Measurements from ENCODE around the gene LDLR.
A peak's percentile ranks its signal among the peaks of the same experiment; 100 is the strongest.
"Not testable (repeated sequence)": the region's sequence is repeated elsewhere in the genome, so short reads cannot be mapped to it uniquely, and the experiment has no call there.

LDLR gene

DNA sequence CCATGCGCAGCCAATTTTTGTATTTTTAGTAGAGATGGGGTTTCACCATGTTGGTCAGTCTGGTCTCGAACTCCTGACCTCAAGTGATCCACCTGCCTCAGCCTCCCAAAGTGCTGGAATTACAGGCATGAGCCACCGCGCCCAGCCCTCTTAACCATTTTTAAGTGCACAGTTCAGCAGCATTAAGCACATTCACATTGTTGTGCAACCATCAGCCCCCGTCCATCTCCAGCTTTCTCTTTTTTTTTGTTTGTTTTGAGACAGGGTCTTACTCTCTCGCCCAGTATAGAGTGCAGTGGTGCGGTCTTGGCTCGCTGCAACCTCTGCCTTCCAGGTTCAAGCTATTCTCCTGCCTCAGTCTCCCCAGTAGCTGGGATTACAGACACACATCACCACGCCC is 12.5 kb upstream of the LDLR start:
- DNase-seq = not testable (repeated sequence)

DNA sequence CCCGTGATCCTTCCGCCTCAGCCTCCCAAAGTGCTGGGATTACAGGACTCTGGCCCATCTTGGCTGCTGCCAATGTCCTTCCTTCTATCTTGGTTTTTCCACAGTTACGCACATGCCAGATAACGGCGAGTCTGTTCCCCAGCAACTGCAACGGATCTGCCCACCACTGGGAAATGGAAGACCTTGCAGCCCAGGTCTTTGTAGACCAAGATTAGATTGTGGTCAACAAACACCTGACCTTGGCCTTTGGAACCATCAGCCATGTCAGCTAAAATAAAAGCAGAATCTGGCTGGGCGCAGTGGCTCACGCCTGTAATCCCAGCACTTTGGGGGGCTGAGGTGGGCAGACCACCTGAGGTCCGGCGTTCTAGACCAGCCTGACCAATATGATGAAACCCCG is 10.4 kb upstream of the LDLR start:
- no peak for DNase-seq

DNA sequence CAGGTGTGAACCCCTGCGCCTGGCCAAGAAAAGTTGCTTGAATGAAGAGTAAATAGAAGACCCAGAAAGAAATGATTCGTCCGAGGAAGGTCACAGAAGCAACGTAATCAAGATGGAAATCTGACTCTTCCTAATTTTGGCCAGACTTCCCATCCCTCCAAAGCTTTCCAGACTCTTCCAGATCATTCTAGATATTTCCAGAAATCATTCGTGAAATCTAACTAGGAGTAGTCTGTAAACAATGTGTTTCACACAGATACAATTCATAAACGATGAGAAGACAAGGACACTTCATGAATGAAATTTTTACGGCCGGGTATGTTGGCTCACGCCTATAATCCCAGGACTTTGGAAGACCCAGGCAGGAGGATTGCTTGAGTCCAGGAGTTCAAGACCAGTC is 9.3 kb upstream of the LDLR start:
- no peak for DNase-seq

DNA sequence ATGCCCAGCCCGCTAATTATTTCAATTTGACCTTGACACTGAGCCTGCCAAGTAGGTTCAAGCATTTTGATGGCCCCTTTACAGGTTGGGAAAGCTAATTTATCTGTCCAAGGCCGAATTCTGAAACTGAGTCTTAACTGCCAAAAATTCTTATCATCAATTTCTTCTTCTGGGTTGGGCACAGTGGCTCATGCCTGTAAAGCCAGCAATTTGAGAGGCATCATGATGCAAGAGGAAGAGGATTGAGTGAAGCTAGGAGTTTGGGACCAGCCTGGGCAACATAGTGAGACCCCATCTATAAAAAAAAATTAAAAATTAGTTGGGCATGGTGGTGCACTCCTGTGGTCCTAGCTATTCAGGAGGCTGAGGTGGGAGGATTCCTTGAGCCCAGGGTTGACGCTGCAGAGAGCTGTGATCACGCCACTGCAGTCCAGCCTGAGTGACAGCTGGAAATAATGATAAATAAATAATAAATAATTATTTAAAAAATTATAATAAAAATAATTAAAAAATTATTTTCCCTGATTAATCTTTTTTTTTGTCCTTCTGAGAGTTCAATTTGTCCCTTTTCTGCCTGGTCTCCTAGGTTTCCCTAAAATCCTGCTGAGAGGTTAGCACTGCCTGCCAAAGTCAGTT is 1.3 kb upstream of the LDLR start:
- DNase-seq = no peak

DNA sequence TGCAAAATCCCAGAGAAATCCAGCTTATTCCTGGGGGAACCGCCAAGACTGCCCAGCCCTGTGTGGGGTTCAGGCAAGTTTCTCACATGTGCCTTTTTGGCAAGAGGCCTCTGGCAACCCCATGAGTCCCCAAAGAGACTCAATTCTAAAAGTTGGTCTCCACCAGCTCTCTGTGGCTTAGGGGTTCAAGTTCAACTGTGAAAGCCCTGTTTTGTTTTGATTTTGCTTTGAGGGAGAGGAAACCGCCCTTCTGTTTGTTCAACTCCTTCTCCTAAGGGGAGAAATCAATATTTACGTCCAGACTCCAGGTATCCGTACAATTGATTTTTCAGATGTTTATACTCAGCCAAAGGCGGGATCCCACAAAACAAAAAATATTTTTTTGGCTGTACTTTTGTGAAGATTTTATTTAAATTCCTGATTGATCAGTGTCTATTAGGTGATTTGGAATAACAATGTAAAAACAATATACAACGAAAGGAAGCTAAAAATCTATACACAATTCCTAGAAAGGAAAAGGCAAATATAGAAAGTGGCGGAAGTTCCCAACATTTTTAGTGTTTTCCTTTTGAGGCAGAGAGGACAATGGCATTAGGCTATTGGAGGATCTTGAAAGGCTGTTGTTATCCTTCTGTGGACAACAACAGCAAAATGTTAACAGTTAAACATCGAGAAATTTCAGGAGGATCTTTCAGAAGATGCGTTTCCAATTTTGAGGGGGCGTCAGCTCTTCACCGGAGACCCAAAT is 583 bp upstream of the LDLR start:
- DNase-seq = peak; percentile 25

DNA sequence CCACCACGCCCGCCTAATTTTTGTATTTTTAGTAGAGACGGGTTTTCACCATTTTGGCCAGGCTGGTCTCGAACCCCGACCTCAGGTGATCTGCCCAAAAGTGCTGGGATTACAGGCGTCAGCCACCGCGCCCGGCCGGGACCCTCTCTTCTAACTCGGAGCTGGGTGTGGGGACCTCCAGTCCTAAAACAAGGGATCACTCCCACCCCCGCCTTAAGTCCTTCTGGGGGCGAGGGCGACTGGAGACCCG is 676 bp downstream of the LDLR start:
- not testable (repeated sequence) for DNase-seq

DNA sequence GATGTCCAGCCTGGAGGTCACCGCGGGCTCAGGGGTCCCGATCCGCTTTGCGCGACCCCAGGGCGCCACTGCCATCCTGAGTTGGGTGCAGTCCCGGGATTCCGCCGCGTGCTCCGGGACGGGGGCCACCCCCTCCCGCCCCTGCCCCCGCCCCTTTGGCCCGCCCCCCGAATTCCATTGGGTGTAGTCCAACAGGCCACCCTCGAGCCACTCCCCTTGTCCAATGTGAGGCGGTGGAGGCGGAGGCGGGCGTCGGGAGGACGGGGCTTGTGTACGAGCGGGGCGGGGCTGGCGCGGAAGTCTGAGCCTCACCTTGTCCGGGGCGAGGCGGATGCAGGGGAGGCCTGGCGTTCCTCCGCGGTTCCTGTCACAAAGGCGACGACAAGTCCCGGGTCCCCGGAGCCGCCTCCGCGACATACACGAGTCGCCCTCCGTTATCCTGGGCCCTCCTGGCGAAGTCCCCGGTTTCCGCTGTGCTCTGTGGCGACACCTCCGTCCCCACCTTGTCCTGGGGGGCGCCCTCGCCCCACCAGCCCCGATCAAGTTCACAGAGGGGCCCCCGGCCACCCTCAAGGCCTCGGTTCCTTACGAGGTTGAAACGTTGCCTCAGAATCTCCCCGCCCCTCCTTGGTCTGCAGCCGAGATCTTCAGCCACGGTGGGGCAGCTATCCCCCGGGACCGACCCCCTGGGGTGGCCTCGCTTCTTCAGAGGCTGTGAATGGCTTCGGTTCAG is 1.2 kb downstream of the LDLR start:
- DNase-seq = peak; percentile 94

DNA sequence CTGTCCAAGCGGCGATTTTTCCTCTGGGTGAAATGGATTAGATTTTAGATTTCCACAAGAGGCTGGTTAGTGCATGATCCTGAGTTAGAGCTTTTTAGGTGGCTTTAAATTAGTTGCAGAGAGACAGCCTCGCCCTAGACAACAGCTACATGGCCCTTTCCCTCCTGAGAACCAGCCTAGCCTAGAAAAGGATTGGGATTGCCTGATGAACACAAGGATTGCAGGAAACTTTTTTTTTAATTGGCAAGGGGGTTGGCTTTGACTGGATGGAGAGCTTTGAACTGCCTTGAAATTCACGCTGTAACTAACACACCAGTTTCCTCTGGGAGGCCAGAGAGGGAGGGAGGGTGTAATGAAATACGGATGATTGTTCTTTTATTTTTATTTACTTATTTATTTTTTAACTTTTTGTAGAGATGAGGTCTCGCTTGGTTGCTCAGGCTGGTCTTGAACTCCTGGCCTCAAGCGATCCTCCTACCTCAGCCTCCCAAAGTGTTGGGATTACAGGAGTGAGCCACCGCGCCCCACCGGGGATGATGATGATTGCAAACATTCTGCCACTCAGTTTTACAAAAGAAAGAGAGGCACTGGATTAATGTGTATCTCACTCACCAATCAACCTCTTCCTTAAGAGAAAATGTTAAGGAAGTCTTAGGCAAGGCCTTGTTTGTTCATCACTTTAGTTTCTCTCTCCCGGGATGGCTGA is 1.9 kb downstream of the LDLR start:
- DNase-seq = peak; percentile 4

DNA sequence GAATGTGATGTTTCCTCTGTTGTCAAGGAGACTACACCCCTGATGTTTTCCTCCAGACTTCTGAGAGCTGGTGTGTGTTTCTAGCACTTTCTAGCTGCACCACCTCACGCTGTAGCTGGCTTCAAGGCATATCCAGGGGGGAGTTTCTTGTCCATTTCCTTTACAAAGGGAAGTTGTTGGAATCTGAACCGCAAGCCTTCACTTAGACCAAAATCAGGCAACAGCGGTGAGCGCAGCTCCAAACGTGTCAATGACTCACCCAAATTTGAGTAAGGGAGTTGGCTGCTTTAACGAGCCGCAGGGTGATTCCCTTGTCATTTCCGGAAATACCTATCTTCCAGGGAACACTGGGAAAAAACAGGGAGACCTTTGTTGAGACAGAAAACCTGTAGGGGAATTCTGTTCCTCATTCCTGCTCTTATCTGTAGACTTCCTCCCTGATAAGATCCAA is 2.5 kb downstream of the LDLR start:
- no peak for DNase-seq

DNA sequence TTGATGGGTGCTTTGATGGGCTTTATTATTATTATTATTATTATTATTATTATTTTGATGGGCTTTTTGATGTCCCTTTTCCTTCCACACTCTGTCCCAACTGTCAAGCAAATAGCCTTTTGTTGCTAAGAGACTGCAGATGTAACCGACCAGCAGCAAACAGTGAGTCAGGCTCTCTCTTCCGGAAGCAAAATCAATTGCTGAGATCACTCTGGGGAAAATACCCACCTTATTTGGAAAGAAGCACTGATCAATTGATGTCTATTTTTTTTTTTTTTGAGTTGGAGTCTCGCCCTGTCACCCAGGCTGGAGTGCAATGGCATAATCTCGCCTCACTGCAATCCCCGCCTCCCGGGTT is 2.9 kb downstream of the LDLR start:
- no peak for DNase-seq

DNA sequence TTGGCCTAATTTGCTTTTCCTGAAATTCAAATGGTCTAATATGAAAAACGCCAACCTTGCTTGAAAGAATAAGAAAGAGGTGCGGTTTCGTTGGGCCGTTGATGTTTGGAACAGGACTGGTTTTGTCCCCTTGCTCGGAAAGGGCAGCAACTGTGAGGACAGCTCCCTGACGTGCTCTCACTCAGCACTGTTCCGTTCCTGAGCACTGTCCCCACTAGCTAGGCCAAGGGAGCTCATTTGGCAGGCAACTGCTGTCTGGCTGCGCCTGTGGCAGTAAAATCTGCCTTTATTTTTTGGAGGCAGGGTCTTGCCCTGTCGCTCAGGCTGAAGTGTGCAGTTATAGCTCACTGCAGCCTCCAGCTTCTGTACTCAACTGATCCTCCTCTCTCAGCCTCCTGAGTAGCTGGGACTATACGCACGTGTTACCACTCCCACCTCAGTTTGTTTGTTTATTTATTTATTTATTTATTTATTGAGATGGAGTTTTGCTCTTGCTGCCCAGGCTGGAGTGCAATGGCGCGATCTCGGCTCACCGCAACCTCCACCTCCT is 4.5 kb downstream of the LDLR start:
- DNase-seq = no peak

DNA sequence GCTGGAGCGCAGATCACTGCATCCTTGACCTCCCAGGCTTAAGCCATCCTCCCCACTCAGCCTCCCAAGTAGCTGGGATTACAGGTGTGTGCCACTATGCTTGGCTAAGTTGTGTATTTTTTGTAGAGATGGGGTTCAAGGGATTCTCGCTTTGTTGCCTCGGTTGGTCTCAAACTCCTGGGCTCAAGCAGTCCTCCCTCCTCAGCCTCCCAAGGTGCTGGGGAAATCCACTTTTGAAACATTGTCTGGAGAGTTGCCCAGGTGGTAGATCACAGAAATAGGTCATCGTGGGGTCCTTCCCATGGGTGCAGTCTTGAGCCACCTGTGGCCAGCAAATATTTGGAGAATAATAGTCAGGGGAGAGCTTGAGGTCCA is 5.2 kb downstream of the LDLR start:
- DNase-seq = no peak

DNA sequence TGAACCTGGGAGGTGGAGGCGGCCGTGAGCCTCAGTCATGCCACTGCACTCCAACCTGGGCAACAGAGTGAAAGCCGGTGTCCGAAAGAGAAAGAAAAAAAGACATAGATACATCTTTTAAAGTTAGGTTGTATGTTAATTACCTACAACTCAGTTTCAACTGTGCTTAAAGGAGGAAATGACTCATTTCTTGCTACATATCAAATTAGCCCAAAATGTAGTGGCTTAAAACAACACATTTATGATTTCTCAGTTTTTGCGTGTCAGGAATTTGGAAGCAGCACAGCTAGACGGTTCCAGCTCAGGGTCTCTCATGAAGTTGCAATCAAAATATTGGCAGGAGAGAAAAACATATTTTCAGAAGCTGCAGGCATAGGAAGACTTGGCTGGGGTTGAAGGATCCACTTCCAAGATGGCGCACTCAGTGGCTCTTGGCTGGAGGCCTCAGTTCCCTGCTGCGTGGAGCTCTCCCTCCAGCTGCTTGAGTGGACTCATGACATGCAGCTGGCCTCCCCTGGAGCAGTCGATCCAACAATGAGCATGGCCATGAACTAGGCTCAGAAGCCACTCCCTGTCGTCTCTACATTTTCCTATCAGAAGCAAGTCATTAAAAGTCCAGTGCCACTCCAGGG is 7.1 kb downstream of the LDLR start:
- no peak for DNase-seq

DNA sequence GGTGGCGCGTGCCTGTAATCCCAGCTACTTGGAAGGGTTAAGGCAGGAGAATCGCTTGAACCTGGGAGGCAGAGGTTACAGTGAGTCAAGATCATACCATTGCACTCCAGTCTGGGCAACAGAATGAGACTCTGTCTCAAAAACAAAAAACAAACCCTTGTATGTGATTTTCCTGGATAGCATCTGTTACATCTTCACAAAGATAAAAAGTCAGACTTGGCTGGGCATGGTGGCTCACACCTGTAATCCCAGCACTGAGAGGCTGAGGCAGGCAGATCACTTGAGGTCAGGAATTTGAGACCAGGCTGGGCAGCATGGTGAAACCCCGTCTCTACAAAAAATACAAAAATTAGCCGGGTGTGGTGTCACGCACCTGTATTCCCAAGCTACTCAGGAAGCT is 8.1 kb downstream of the LDLR start:
- not testable (repeated sequence) for DNase-seq

DNA sequence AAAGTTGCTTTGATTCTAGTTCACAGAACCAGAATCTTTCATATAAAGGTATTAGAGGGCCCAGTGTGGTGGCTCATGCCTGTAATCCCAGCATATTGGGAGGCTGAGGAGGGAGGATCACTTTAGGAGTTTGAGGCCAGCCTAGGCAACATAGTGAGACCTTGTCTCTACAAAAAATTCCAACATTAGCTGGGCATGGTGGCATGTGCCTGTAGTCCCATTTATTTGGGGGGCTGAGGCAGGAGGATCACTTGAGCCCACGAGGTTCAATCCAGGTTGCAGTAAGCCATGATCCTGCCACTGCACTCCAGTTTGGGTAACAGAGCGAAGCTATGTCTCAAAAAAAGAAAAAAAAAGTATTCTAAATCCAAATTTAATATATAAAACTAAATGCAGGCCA is 9.1 kb downstream of the LDLR start:
- no peak for DNase-seq

DNA sequence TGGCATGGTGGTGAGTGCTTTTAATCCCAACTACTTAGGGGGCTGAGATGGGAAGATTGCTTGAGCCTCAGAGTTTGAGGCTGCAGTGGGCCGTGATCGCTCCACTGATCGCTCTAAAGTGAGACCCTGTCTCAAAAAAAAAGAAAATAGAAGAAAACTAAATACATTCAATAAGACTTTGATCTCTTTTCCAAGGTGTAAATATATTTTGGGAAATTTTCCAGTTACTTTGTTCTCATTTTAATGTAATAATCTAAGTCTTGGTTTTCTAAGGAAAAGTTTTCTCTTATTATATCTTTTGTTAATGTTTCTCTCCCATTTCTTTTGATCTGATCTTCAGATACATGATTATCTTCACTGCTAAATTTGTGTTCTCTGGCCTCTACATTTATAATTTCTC is 9.6 kb downstream of the LDLR start:
- DNase-seq = no peak

DNA sequence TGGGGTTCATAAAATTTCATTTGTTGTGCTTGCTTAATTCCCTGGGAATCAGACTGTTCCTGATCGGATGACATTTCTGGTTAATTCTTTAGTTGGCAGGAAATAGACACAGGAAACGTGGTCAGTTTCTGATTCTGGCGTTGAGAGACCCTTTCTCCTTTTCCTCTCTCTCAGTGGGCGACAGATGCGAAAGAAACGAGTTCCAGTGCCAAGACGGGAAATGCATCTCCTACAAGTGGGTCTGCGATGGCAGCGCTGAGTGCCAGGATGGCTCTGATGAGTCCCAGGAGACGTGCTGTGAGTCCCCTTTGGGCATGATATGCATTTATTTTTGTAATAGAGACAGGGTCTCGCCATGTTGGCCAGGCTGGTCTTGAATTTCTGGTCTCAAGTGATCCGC is 10.8 kb downstream of the LDLR start:
- DNase-seq = no peak

DNA sequence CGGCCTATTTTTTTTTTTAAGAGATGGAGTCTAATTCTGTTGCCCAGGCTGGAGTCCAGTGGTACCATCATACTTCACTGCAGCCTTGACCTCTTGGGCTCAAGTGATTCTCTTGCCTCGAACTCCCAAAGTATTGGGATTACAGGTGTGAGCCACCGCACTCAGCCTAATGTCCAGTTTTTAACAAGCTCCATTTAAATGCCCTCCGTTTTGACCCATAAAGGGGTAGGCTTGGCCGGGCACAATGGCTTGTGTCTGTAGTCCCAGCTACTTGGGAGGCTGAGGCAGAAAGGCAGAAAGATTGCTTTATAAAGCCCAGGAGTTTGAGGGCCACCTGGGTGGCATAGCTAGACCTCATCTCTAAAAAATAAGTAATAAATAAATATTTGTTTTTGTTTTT is 11.8 kb downstream of the LDLR start:
- DNase-seq = no peak

DNA sequence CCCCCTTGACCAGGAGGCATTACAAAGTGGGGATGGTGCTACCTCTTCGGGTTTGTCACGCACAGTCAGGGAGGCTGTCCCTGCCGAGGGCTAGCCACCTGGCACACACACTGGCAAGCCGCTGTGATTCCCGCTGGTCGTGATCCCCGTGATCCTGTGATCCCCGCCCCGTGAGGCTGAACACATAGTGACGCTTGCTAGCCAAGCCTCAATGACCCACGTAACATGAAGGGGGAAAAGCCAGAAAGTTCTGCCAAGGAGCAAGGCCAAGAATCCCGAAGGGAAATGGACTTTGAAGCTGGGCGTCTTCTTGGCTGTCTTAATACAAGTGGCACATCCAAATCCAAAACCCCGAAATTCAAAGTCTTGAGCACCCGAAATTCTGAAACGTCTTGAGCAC is 13.7 kb downstream of the LDLR start:
- DNase-seq = no peak

DNA sequence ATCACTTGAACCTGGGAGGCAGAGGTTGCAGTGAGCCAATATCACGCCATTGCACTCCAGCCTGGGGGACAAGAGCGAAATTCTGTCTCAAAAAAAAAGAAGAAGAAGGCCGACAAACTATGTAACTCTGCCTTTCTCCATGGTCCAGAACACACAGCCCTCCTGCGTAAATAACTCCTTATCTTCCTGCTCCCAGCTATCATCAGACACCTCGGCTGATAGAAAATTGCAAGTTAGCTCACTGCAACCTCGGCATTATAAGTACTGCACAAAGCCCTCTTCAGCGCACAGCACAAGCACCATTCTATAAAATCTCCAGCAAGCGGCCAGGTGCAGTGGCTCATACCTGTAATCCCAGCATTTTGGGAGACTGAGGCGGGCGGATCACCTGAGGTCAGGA is 14.4 kb downstream of the LDLR start:
- DNase-seq = not testable (repeated sequence)

DNA sequence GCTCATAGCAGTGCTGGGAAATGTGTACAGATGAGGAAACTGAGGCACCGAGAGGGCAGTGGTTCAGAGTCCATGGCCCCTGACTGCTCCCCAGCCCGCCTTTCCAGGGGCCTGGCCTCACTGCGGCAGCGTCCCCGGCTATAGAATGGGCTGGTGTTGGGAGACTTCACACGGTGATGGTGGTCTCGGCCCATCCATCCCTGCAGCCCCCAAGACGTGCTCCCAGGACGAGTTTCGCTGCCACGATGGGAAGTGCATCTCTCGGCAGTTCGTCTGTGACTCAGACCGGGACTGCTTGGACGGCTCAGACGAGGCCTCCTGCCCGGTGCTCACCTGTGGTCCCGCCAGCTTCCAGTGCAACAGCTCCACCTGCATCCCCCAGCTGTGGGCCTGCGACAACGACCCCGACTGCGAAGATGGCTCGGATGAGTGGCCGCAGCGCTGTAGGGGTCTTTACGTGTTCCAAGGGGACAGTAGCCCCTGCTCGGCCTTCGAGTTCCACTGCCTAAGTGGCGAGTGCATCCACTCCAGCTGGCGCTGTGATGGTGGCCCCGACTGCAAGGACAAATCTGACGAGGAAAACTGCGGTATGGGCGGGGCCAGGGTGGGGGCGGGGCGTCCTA is 15.9 kb downstream of the LDLR start:
- DNase-seq = no peak

DNA sequence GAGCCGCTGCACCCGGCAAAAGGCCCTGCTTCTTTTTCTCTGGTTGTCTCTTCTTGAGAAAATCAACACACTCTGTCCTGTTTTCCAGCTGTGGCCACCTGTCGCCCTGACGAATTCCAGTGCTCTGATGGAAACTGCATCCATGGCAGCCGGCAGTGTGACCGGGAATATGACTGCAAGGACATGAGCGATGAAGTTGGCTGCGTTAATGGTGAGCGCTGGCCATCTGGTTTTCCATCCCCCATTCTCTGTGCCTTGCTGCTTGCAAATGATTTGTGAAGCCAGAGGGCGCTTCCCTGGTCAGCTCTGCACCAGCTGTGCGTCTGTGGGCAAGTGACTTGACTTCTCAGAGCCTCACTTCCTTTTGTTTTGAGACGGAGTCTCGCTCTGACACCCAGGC is 17.2 kb downstream of the LDLR start:
- no peak for DNase-seq

DNA sequence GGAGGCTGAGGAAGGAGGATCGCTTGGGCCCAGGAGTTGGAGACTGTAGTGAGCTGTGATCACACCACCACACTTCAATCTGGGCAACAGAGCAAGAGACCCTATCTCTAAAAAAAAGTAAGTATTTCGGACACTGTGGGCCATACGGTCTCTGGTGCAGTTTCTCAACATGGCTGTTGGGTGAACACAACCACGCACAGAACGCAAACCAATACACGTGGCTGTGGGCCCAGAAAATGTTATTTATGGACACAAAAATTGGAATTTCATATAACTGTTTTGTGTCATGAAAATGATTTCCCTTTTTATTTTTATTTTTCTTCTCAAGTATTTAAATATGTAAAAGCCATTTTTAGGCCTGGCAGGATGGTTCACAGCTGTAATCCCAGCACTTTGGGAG is 19.5 kb downstream of the LDLR start:
- DNase-seq = no peak
